KG1 (cell line): ENCODE measurements around the gene FUBP3.

Source experiments
- DNase-seq: peaks from one replicate; lab custom pipeline; 2025; lab: John Stamatoyannopoulos, UW

Gene FUBP3, protein sequence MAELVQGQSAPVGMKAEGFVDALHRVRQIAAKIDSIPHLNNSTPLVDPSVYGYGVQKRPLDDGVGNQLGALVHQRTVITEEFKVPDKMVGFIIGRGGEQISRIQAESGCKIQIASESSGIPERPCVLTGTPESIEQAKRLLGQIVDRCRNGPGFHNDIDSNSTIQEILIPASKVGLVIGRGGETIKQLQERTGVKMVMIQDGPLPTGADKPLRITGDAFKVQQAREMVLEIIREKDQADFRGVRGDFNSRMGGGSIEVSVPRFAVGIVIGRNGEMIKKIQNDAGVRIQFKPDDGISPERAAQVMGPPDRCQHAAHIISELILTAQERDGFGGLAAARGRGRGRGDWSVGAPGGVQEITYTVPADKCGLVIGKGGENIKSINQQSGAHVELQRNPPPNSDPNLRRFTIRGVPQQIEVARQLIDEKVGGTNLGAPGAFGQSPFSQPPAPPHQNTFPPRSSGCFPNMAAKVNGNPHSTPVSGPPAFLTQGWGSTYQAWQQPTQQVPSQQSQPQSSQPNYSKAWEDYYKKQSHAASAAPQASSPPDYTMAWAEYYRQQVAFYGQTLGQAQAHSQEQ

GRCh38 chr9:130578865-130579737, at the start of gene FUBP3:
FUBP3 (plus strand) TSS chr9:130579577; CDS start chr9:130579681, 104 bp downstream.
- DNase-seq, result peak; percentile 83

DNA sequence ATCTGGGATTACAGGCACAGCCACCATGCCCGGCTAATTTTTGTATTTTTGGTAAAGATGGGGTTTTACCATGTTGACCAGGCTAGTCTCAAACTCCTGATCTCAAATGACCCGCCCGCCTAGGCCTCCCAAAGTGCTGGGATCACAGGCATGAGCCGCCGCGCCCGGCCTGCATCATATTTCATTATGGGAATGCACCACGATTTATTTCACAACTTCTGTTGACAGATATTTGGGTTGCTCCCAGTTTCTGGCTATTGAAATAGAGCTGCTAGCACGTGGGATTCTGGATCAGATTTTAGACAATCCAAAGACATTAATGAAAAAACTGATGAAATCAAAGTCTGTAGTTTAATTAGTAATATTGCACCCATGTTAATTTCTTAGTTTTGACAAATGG, 48.4 kb upstream of the FUBP3 start:
- no peak for DNase-seq

DNA sequence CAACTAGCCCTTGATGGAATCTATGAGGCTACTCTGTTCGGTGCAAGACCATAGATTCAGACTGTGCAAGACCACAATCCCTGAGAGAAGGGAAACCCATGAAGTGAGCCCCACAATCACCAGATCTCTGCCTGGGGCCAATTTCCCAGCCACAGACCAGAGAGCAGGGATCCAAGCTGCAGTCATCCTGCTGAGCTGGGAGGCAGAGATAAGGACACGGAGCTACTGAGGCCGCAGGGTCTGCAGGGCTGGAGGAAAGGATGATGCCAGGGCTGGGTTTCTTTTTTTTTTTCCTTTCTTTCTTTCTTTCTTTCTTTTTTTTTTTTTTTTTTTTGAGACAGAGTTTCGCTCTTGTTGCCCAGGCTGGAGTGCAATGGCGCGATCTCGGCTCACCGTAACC, 47.7 kb upstream of the FUBP3 start:
- DNase-seq, result no peak

GRCh38 chr9:130532426-130533080, 46.8 kb upstream of the FUBP3 start:
- no peak for DNase-seq

GRCh38 chr9:130535818-130536521, 43.4 kb upstream of the FUBP3 start:
- no peak for DNase-seq

DNA sequence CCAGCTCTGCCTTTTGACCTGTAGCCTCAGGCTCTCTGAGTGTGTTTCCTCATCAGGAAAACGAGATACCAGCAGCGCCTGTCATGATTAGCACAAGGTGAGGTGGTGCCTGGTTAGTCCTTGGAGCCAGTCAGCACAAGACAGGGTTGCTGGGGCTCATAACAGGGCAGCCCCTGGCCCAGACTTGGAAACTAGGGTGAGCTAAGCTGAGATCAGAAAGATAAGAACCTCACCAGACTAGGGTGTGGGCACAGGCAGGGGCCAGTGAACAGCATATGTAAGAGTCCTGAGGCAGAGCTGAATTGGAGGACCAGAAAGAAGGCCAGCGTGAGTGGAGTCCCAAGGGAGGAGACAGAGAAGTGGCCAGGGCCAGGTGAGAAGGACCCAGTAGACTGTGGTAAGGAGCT, 42.7 kb upstream of the FUBP3 start:
- no peak for DNase-seq

DNA sequence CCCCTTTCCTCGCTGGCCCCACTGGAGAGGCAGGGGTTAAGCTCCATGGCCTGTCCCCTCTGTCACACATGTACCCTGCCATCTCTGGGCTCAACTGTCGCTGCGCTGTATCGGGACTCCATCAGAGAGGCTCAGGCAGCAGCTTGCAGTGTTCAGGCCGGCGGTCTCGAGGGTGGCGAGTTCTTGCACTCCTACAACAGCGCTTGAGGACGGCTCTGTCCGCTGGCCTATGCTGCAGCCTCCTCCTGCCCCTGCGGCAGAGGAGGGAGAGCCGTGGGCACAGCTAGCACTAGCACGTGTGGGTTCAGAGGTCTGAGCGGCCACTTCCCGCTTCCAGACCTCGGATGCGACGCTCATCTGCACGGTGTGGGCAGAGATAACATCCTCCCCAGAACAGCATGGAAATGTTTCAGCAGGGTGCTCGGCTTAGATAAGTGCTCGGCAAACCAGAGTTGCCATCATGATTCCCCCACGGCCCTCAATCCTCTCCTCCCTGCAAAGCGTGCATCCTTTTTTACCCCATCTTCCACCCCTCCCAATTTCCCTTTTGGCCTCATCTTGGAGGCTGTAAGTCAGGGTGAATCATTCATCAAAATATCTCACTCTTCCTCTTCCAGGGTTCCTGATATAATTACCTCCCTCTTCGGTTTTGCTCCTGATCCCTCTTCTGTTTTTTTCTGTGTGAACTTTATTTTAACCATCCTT, 41.9 kb upstream of the FUBP3 start:
- peak; percentile 36 for DNase-seq

DNA sequence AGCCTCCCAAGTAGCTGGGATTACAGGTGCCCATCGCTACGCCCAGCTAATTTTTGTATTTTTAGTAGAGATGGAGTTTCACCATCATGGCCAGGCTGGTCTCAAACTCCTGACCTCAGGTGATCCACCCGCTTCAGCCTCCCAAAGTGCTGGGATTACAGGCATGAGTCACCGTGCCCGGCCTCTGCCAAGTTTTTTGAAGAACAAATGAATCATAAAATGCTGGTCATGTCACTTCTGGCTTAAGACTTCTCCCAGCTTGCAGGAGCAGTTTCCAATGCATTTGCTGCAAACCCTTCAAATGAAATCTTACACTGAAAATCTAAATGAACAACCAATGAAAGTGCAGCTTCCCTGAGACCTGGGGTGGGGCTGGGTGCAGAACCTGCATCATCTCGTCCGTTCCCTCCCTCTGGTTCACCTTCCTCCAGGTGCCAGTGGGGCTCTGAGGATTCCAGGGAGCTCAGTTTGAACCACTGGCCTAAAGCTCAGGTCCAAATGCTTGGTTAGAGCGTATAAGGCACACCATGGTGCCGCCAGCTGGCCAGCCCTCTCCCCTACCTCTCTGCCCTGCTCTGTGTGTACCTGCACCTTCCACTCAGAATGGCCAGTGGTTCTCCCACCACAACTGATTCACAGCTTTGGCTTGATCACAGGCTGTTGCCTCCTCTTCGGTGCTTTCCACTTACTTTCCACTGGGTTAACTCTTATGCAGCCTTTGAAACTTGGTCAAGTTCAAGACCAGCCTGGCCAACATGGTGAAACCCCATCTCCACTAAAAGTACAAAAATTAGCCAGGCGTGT, 39.8 kb upstream of the FUBP3 start:
- DNase-seq, result no peak

GRCh38 chr9:130541533-130541932, 37.8 kb upstream of the FUBP3 start:
- no peak for DNase-seq

DNA sequence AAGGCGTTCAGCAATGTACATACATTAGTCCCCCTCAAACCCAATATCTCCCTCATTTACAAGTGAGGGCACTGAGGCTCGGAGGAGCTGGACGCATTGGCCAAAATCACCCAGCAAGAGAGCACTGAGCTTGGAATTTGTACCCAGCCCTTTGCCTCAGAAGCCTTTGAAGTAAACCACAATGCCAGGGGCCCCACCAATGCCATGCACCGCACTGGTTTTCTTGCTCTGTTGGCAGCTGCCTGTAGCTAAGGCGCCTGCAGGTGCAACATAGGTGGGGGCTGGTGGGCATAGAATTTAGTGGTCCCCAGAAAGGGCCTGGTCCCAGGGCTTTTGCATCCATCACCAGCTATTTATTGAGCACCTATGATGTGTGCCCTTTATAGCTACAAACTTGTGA, 37.3 kb upstream of the FUBP3 start:
- DNase-seq, result no peak

- DNase-seq, result no peak
These were observed 36.7 kb upstream of the FUBP3 start for GRCh38 chr9:130542457-130543228.

GRCh38 chr9:130543368-130543767, 36.0 kb upstream of the FUBP3 start:
- DNase-seq, result no peak

DNA sequence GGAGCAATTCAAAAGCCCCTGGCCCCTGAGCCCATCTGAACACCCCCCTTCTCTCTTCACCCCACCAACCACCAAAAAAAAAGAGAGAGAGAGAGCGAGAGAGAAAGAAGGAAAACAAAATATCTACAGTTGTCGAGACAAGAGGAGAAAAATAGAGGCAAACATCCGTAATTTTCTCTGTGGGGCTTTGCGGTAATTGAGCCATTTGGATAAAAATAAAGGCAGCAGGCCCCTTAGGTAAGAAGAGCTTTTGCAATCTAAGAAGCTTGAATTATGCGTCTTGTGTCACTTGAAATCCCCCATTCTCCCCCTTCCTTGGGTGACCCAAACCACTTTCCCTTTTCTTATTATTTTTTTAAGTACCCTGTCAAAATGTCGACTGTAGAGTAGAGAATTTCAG, 35.5 kb upstream of the FUBP3 start:
- no peak for DNase-seq

GRCh38 chr9:130544364-130544763, 35.0 kb upstream of the FUBP3 start:
- no peak for DNase-seq

GRCh38 chr9:130548103-130548502, 31.3 kb upstream of the FUBP3 start:
- DNase-seq, result no peak

DNA sequence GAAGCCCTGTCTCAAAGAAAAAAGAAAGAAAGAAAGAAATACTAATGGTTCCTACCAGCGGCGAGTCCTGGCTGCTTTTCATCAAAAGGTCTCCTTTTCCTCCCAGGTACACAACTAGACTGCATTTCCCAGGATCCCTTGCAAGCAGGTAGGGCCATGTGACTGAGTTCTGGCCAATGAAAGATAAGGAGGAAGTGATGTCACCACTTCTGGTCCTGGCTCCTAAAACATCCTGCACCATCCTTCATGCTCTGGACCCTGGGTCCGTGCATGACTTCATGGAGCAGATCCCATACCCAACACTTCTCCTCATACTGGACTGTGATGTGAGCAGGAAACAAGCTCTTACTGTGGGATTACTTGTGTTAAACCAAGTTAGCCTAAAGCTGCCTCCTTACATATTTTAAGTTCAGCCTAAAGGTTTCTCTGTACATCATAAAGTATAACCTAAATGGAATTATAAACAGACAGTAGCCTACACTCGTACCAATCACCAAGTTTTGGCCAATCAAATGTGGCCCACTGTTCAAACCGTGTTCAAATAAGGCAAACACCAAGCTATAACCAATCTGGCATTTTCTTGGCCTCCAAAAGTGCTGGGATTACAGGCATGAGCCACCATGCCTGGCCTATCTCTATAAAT, 30.2 kb upstream of the FUBP3 start:
- DNase-seq, result no peak

GRCh38 chr9:130554606-130555005, 24.8 kb upstream of the FUBP3 start:
- no peak for DNase-seq

GRCh38 chr9:130555061-130555460, 24.3 kb upstream of the FUBP3 start:
- no peak for DNase-seq

DNA sequence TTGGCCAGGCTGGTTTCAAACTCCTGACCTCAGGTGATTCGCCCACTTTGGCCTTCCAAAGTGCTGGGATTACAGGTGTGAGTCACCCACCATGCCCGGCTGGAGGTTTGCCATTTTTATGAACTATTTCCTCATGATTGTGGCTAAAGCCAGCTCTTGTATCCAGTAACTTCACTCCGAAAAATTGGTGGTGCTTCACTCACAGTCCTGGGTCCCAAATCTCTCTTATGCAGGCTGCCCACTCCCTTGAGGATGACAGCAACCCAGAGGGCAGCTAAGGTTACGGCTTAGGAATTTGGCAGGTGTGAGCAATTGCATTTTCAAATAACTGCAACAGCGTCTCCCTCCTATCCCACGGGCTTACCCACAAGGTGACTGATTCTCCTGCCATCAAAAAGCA, 23.4 kb upstream of the FUBP3 start:
- no peak for DNase-seq
